HEK293 (cell line): Measurements from ENCODE around the gene IL33.

ENCODE experiments used
- CTCF ChIP-seq: fragments of 450-650 bp; formaldehyde crosslinking; IDR thresholded peaks from 2 replicates; pipeline ENCODE4 v1.5.1; 2016; ENCODE audit warnings: missing biosample characterization, missing genetic modification characterization
- RBAK ChIP-seq: fragments of 450-650 bp; formaldehyde crosslinking; IDR thresholded peaks from 2 replicates; pipeline ENCODE4 v1.5.1; 2016; ENCODE audit warnings: missing biosample characterization, missing genetic modification characterization
- REST ChIP-seq: fragments of 450-650 bp; formaldehyde crosslinking; IDR thresholded peaks from 2 replicates; pipeline ENCODE4 v1.5.1; 2016; ENCODE audit warnings: missing biosample characterization, missing genetic modification characterization
- ZBTB26 ChIP-seq: fragments of 450-650 bp; formaldehyde crosslinking; optimal IDR thresholded peaks from 2 replicates; pipeline ENCODE3; 2016; ENCODE audit warnings: missing biosample characterization, mild to moderate bottlenecking, missing genetic modification characterization
- ZBTB49 ChIP-seq: fragments of 450-650 bp; formaldehyde crosslinking; IDR thresholded peaks from 2 replicates; pipeline ENCODE4 v1.5.1; 2016; ENCODE audit warnings: missing biosample characterization, missing genetic modification characterization, low read depth
- ZBTB7A ChIP-seq: fragments of 450-650 bp; formaldehyde crosslinking; IDR thresholded peaks from 2 replicates; pipeline ENCODE4 v1.5.1; 2016; ENCODE audit warnings: low read depth, missing biosample characterization, missing genetic modification characterization
- ZEB2 ChIP-seq: fragments of 450-650 bp; formaldehyde crosslinking; IDR thresholded peaks from 2 replicates; pipeline ENCODE4 v1.5.1; 2016; ENCODE audit warnings: missing biosample characterization, missing genetic modification characterization
- ZNF121 ChIP-seq: fragments of 450-650 bp; formaldehyde crosslinking; IDR thresholded peaks from 2 replicates; pipeline ENCODE4 v1.5.1; 2016; ENCODE audit warnings: missing biosample characterization, missing genetic modification characterization
- ZNF184 ChIP-seq: fragments of 450-650 bp; IDR thresholded peaks from 2 replicates; pipeline ENCODE4 v1.5.1; 2018; ENCODE audit warnings: missing biosample characterization, mild to moderate bottlenecking, missing genetic modification characterization
- ZNF2 ChIP-seq: fragments of 450-650 bp; formaldehyde crosslinking; IDR thresholded peaks from 2 replicates; pipeline ENCODE4 v1.5.1; 2016; ENCODE audit warnings: missing biosample characterization, missing genetic modification characterization
- ZNF350 ChIP-seq: fragments of 450-650 bp; formaldehyde crosslinking; IDR thresholded peaks from 2 replicates; pipeline ENCODE4 v1.5.0; 2017; ENCODE audit warnings: missing biosample characterization, mild to moderate bottlenecking, missing genetic modification characterization
- ZNF777 ChIP-seq: fragments of 450-650 bp; formaldehyde crosslinking; IDR thresholded peaks from 2 replicates; pipeline ENCODE4 v1.5.1; 2017; ENCODE audit warnings: missing biosample characterization, missing genetic modification characterization, borderline replicate concordance

- TF ChIP-seq CTCF (tag by site-specific recombination) = no peak
- TF ChIP-seq ZNF777 (tag by site-specific recombination) = no peak
- TF ChIP-seq RBAK (tag by site-specific recombination) = no peak
- TF ChIP-seq REST (tag by site-specific recombination) = no peak
- no peak for TF ChIP-seq ZNF184 (tag by site-specific recombination)
- no peak for TF ChIP-seq ZNF2 (tag by site-specific recombination)
- TF ChIP-seq ZNF350 (tag by site-specific recombination) = no peak
- TF ChIP-seq ZEB2 (tag by site-specific recombination) = no peak
- TF ChIP-seq ZBTB26 (tag by site-specific recombination) = no peak
- TF ChIP-seq ZBTB7A (tag by site-specific recombination) = no peak
- TF ChIP-seq ZNF121 (tag by site-specific recombination) = no peak
- no peak for TF ChIP-seq ZBTB49 (tag by site-specific recombination)
These were observed 56.6 kb downstream of the IL33 start for GRCh38 chr9:6272229-6272598.
